Measurements from ENCODE around the gene PCDHGA9. TPM values are rescaled to one million over a fixed set of nuclear protein-coding genes. Genes with fewer than 3 reads are reported as not detected.

PCDHGA9 gene
- 10 to 100 TPM in 1 of 2 donors, 1 to 10 TPM in 1; 4.8 to 13.8 TPM for total RNA-seq
- under 1 TPM; 0.59 to 0.90 TPM for polyA plus RNA-seq
- long read RNA-seq, donor 1, full-length matches to known transcripts = 5 of 5 reads
- long read RNA-seq, donor 1, partial matches to known transcripts = 0 of 5 reads
- long read RNA-seq, donor 1, other reads (novel, unspliced or antisense) = 0 of 5 reads
- long read RNA-seq, donor 2, partial matches to known transcripts = 0 of 3 reads
- long read RNA-seq, donor 2, other reads (novel, unspliced or antisense) = 0 of 3 reads
- long read RNA-seq, donor 3, full-length matches to known transcripts = 2 of 2 reads
- long read RNA-seq, donor 3, partial matches to known transcripts = 0 of 2 reads
- long read RNA-seq, donor 3, other reads (novel, unspliced or antisense) = 0 of 2 reads
- long read RNA-seq, donor 4, partial matches to known transcripts = 0 of 1 reads
- long read RNA-seq, donor 4, other reads (novel, unspliced or antisense) = 0 of 1 reads
- long read RNA-seq, donor 5, full-length matches to known transcripts = 12 of 12 reads
- long read RNA-seq, donor 5, partial matches to known transcripts = 0 of 12 reads
- long read RNA-seq, donor 5, other reads (novel, unspliced or antisense) = 0 of 12 reads

- Histone ChIP-seq H3K9ac (ENCODE audit: insufficient read depth in 1 of 2, low read length in 2 of 2) (peak within 1 kb of the TSS in 1 of 2 donors; percentile 1), H3K9me3 (ENCODE audit: control insufficient read depth in 4 of 4, insufficient read depth in 3 of 4, low read length in 3 of 4) (peaks cover 3 to 47% (median 24%) of the 10 kb centered on the region in 4 donors), H3K36me3 (ENCODE audit: control insufficient read depth in 4 of 4, insufficient read depth in 4 of 4, low read length in 4 of 4) (peaks cover 0 to 5% (median 0%) of the 10 kb centered on the region in 4 donors), H3K27ac (ENCODE audit: low read depth in 1 of 2, low read length in 1 of 2) (no peak within 1 kb of the TSS), H3K4me1 (ENCODE audit: control insufficient read depth in 5 of 5, insufficient read depth in 5 of 5, low read length in 5 of 5) (peaks cover 0 to 4% (median 0%) of the 10 kb centered on the region in 5 donors), H3K27me3 (ENCODE audit: control insufficient read depth in 3 of 3, insufficient read depth in 3 of 3, low read length in 2 of 3) (no peaks in the 10 kb centered on the region), H3K4me3 (peak within 1 kb of the TSS; percentile 3)
- DNase-seq (peak; percentile 37 to 45 (median 43)), ATAC-seq (ENCODE audit: insufficient read depth, low FRiP score) (no peak)
- no peak for TF ChIP-seq CTCF (IDR thresholded peaks at IDR 0.05; ENCODE audit: control extremely low read depth, extremely low read depth)
- WGBS, 2 donors = 17 to 19% methylated on average over 27 of the region's 27 CpGs
Observed at GRCh38 chr5:141402553-141403243, at the start of gene PCDHGA9. PCDHGA9 (plus strand) TSS chr5:141402778; CDS start chr5:141402953, 175 bp downstream.

- no peak for ATAC-seq (ENCODE audit: insufficient read depth, low FRiP score)
- Histone ChIP-seq H3K9ac (ENCODE audit: insufficient read depth in 1 of 2, low read length in 2 of 2) (no peak within 1 kb of the TSS), H3K27me3 (ENCODE audit: control insufficient read depth in 3 of 3, insufficient read depth in 3 of 3, low read length in 2 of 3) (no peaks in the 10 kb centered on the region), H3K4me3 (no peak within 1 kb of the TSS), H3K27ac (ENCODE audit: low read depth in 1 of 2, low read length in 1 of 2) (no peak within 1 kb of the TSS), H3K4me1 (ENCODE audit: control insufficient read depth in 5 of 5, insufficient read depth in 5 of 5, low read length in 5 of 5) (no peaks in the 10 kb centered on the region), H3K9me3 (ENCODE audit: control insufficient read depth in 4 of 4, insufficient read depth in 3 of 4, low read length in 3 of 4) (peaks cover 11 to 47% (median 26%) of the 10 kb centered on the region in 4 donors), H3K36me3 (ENCODE audit: control insufficient read depth in 4 of 4, insufficient read depth in 4 of 4, low read length in 4 of 4) (no peaks in the 10 kb centered on the region)
- peak in 1 of 3 donors; percentile 6 for DNase-seq
- no peak for TF ChIP-seq CTCF (IDR thresholded peaks at IDR 0.05; ENCODE audit: control extremely low read depth, extremely low read depth)
- WGBS, 2 donors = 15% methylated on average over 29 of the region's 29 CpGs
Observed at GRCh38 chr5:141354900-141355469, 47.6 kb upstream of the PCDHGA9 start, which contains the start of gene PCDHGA4. PCDHGA4 (plus strand) TSS chr5:141355021; CDS start chr5:141355108, 87 bp downstream.

- 49 to 50% methylated on average over 24 of the region's 24 CpGs for WGBS, 2 donors
- Histone ChIP-seq H3K27ac (ENCODE audit: low read depth in 1 of 2, low read length in 1 of 2) (no peak overlapping the region), H3K36me3 (ENCODE audit: control insufficient read depth in 4 of 4, insufficient read depth in 4 of 4, low read length in 4 of 4) (peaks cover 0 to 3% (median 0%) of the 10 kb centered on the region in 4 donors), H3K27me3 (ENCODE audit: control insufficient read depth in 3 of 3, insufficient read depth in 3 of 3, low read length in 2 of 3) (no peaks in the 10 kb centered on the region), H3K4me3 (no peak overlapping the region), H3K4me1 (ENCODE audit: control insufficient read depth in 5 of 5, insufficient read depth in 5 of 5, low read length in 5 of 5) (no peaks in the 10 kb centered on the region), H3K9me3 (ENCODE audit: control insufficient read depth in 4 of 4, insufficient read depth in 3 of 4, low read length in 3 of 4) (peaks cover 11 to 48% (median 27%) of the 10 kb centered on the region in 4 donors), H3K9ac (ENCODE audit: insufficient read depth in 1 of 2, low read length in 2 of 2) (no peak overlapping the region)
- DNase-seq (no peak), ATAC-seq (ENCODE audit: insufficient read depth, low FRiP score) (no peak)
- no peak for TF ChIP-seq CTCF (IDR thresholded peaks at IDR 0.05; ENCODE audit: control extremely low read depth, extremely low read depth)
Observed at GRCh38 chr5:141355641-141356040, 46.9 kb upstream of the PCDHGA9 start.

Measured in lung (tissue), 16 donors.